ENCODE data around the gene FGD3.

The FGD3 gene

DNA sequence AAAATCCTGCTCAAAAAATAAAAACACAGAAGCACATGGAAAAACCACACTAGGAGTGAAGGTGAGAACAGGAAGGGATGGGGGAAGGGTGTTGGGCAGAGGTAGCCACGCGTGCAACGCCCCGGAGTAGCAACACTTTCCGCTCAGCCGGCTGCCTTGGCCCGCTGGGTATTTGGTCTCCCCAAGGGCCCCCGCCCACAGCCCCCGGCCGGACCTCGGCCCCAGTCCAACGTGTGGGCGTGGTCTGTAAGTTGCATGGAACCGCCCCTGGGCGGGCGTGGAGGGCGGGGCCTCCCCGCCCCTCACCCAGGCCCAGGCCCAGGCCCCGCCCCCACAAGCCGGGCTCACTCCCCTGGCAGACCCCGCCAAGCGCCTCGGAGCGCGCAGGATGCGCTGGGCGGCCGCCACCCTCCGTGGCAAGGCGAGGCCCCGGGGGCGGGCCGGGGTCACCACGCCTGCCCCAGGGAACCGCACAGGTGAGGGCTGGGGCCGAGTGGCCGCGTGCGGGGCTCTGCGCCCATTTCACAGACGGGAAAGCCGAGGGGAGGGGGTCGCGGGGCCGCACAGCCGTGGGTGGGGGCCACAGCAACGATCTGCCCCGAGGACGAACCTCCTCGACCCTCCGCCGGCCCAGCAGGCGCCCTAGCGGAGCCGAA lies 111.2 kb downstream of the FGD3 start, which contains the start of gene SUSD3:
SUSD3 (plus strand) TSS at position 347 of the 656 bp plus-strand sequence; CDS start at position 389, 42 bp downstream.
- Histone ChIP-seq H3K9me3 (ENCODE audit: insufficient read depth, low read length, severe bottlenecking) (no peaks in the 10 kb centered on the region), H3K4me2 (ENCODE audit: insufficient read depth, low read length) (no peak within 1 kb of the TSS), H3K79me2 (ENCODE audit: insufficient read depth, low read length) (no peaks in the 10 kb centered on the region), H3K4me1 (ENCODE audit: insufficient read depth, low read length) (peaks cover 28% of the 10 kb centered on the region), H3K4me3 (ENCODE audit: low read depth in 1 of 2, low read length in 2 of 2) (no peak within 1 kb of the TSS), H2AFZ (ENCODE audit: low read depth, low read length) (no peak within 1 kb of the TSS), H3K36me3 (ENCODE audit: insufficient read depth, low read length) (no peaks in the 10 kb centered on the region), H3K9ac (ENCODE audit: low read depth, low read length) (no peak within 1 kb of the TSS), H4K20me1 (ENCODE audit: insufficient read depth, low read length) (no peaks in the 10 kb centered on the region), H3K27ac (ENCODE audit: low read length) (no peak within 1 kb of the TSS), H3K27me3 (ENCODE audit: insufficient read depth, low read length, poor library complexity) (no peaks in the 10 kb centered on the region)
- ATAC-seq (ENCODE audit: insufficient read depth, low read depth) (no peak), DNase-seq (no peak)
- TF ChIP-seq EZH2 (IDR thresholded peaks at IDR 0.05; ENCODE audit: borderline replicate concordance, low read depth, low read length, severe bottlenecking) = no peak

DNA sequence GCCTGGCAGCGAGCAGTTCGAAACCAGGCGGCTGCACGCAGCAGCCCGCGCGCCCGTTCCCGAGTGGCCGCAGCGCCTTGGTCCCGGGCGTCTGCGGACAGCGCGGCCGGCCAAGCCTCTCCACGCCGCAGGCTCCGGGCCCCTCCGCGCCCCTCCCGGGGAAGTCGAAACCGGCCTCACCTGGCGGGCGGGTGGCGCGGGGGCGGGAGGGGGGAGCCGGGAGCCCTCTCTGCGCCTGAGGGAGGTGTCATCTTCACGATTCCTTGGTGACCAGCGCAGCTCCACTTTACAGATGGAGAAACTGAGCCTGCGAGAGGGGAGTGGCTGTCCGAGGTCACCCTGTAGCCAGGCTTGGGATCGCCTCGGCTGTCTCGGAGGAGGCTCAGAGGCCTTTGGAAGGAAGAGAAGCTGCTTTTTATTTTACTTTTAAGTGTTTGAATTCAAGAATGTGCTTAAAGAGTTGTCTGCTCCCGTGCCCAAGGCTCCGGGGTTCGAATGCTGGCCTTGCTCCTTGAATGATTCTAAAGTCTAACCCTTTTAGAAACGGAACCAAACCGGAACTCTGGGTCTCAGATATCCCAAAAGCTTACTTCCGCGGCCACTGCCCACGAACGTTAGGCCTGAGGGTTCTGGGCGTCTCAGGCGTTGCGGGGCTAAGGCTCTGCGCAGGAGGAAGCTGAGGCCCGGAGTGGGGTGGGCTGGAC lies 111.8 kb downstream of the FGD3 start:
- H3K9ac ChIP-seq (ENCODE audit: low read depth, low read length) = no peak overlapping the region
- H3K27ac ChIP-seq (ENCODE audit: low read length) = no peak overlapping the region
- no peaks in the 10 kb centered on the region for H4K20me1 ChIP-seq (ENCODE audit: insufficient read depth, low read length)
- no peaks in the 10 kb centered on the region for H3K79me2 ChIP-seq (ENCODE audit: insufficient read depth, low read length)
- H3K27me3 ChIP-seq (ENCODE audit: insufficient read depth, low read length, poor library complexity) = no peaks in the 10 kb centered on the region
- no peaks in the 10 kb centered on the region for H3K36me3 ChIP-seq (ENCODE audit: insufficient read depth, low read length)
- no peak overlapping the region for H3K4me3 ChIP-seq (ENCODE audit: low read depth in 1 of 2, low read length in 2 of 2)
- no peaks in the 10 kb centered on the region for H3K9me3 ChIP-seq (ENCODE audit: insufficient read depth, low read length, severe bottlenecking)
- ATAC-seq (ENCODE audit: insufficient read depth, low read depth) (no peak), DNase-seq (no peak)
- peaks cover 35% of the 10 kb centered on the region for H3K4me1 ChIP-seq (ENCODE audit: insufficient read depth, low read length)
- H3K4me2 ChIP-seq (ENCODE audit: insufficient read depth, low read length) = no peak overlapping the region
- no peak overlapping the region for H2AFZ ChIP-seq (ENCODE audit: low read depth, low read length)
- TF ChIP-seq EZH2 (IDR thresholded peaks at IDR 0.05; ENCODE audit: borderline replicate concordance, low read depth, low read length, severe bottlenecking) = no peak
- TF ChIP-seq, protein P1, sequence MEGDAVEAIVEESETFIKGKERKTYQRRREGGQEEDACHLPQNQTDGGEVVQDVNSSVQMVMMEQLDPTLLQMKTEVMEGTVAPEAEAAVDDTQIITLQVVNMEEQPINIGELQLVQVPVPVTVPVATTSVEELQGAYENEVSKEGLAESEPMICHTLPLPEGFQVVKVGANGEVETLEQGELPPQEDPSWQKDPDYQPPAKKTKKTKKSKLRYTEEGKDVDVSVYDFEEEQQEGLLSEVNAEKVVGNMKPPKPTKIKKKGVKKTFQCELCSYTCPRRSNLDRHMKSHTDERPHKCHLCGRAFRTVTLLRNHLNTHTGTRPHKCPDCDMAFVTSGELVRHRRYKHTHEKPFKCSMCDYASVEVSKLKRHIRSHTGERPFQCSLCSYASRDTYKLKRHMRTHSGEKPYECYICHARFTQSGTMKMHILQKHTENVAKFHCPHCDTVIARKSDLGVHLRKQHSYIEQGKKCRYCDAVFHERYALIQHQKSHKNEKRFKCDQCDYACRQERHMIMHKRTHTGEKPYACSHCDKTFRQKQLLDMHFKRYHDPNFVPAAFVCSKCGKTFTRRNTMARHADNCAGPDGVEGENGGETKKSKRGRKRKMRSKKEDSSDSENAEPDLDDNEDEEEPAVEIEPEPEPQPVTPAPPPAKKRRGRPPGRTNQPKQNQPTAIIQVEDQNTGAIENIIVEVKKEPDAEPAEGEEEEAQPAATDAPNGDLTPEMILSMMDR (IDR thresholded peaks at IDR 0.05; ENCODE audit: borderline replicate concordance, extremely low read depth, low read length, poor library complexity, severe bottlenecking) = no peak

DNA sequence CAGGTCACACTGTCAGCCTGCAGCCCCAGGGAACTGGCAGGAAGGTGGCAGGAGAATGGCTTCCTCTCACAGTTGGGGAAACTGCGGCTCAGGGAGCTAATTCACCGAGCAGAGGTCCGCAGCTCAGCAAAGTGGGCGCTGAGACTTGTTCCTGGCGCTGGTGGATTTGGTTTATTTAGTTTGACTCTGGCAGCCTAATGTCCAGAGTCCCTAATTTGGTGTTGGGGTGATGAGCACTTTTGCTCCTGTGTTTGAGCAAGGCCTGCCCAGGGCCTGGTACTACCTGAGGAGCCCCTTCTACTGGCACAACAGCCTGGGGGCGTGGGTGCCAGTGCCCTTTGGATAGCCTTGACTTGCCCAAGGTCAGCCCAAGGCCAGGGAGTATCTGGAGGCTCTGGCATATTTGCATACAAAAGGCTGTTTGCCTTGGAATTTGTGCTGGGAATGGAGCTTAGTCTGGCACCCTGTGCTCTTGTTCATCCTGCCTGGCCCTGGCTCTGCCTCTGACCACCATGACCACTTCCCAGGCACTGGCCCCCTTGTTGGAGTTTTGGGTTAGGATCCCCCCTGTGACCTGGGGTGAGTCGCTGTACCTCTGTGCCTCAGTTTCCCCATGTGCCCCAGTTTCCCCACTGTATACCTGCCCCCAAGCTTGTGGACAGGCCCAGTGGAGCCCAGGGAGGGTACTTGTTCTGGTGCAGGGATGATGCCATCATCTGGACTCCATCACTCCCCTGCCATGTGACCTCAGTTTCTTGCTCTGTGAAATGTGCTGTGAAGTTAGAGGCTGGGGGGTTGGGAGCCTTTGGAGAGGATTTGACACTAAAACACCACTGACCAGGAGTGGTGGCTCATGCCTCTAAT lies 112.6 kb downstream of the FGD3 start:
- no peaks in the 10 kb centered on the region for H3K9me3 ChIP-seq (ENCODE audit: insufficient read depth, low read length, severe bottlenecking)
- H3K4me1 ChIP-seq (ENCODE audit: insufficient read depth, low read length) = peaks cover 43% of the 10 kb centered on the region
- no peaks in the 10 kb centered on the region for H3K36me3 ChIP-seq (ENCODE audit: insufficient read depth, low read length)
- H3K79me2 ChIP-seq (ENCODE audit: insufficient read depth, low read length) = no peaks in the 10 kb centered on the region
- H3K9ac ChIP-seq (ENCODE audit: low read depth, low read length) = no peak overlapping the region
- H4K20me1 ChIP-seq (ENCODE audit: insufficient read depth, low read length) = no peaks in the 10 kb centered on the region
- H3K4me3 ChIP-seq (ENCODE audit: low read depth in 1 of 2, low read length in 2 of 2) = no peak overlapping the region
- no peaks in the 10 kb centered on the region for H3K27me3 ChIP-seq (ENCODE audit: insufficient read depth, low read length, poor library complexity)
- DNase-seq (no peak), ATAC-seq (ENCODE audit: insufficient read depth, low read depth) (no peak)
- H3K27ac ChIP-seq (ENCODE audit: low read length) = peak overlapping the region; percentile 85; the same call in 1 of the 2 replicates
- no peak overlapping the region for H3K4me2 ChIP-seq (ENCODE audit: insufficient read depth, low read length)
- TF ChIP-seq, protein P1 (IDR thresholded peaks at IDR 0.05; ENCODE audit: borderline replicate concordance, extremely low read depth, low read length, poor library complexity, severe bottlenecking) = no peak
- TF ChIP-seq EZH2 (IDR thresholded peaks at IDR 0.05; ENCODE audit: borderline replicate concordance, low read depth, low read length, severe bottlenecking) = no peak
- H2AFZ ChIP-seq (ENCODE audit: low read depth, low read length) = no peak overlapping the region
